ENCODE measurements around the gene ELOVL2.

ELOVL2 gene

DNA sequence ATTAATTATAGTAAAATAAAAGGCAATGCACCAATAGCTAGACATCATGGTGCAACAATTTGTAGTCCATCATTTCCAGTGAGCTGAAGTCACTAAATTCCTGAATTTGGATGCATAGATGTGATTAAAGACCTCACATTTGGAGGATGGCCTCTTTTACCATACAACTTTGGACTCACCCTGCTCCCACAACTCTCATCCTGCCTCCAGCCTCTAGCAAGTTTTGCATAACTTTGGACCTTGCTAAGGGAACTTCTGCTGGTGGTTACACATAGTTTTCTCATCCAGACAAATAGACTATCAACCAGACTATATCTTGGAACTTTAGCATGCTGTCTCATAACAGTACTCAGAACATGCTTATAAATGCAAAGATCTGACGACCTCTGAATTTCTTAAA, 12.8 kb upstream of the ELOVL2 start:
- no peak for DNase-seq

DNA sequence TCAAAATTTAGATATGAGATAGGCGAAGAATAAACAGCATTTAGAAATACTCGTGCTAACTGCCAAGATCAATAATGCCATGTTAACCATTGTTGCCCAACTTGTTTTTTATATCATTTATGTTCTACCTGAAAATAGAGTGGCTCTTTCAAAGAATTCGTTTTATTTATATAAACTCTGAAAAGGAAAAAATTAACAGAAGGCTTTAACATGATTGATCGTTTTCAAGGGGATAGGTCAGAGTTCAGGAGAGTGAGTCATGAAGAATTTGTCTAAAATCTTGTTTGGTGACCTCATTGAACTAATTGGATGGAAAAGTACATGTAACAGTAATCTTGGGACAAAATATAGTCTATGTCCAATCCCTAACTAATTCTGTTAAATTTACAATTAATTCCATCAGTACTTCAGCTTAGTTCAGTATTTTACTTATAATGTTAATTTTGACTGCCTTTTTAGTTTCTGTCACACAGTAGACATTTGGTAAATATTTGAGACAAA, 11.1 kb upstream of the ELOVL2 start:
- DNase-seq = no peak

DNA sequence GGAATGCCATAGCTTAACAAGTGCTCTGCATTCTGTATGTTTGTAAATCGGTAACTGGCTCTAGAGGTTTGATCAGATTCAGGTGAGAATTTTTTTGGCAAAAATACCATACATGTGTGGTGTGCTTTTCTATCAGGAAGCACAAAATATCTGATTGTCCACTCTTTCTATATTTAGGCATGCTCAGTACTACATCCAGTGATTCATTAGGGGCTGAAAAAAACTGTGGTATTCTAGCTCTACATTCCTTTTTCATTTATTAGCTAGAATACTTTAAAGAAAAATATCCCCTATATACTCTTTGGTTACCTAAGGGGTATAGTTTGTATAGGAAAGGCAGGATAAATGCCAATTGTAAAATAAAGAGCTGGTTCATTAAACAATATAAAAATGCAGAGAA, 10.6 kb upstream of the ELOVL2 start:
- no peak for DNase-seq

DNA sequence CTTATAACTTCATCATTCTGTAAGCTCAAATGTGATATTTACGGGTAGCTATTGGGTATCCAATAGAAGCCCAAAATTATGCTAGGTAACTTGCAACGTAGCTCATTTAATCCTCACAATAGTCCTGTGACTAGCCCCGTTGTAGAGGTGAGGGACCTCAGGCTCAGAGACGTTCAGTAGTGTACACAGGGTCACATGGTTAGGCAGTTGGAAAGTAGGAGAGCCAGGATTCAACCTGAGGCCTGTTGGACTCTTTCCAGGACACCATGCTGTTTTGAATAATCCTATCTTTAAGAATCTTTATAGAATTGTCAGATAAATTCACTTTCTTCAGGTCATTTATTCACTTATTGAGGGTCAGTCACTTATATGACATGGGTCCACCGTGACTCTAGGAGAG, 9.2 kb upstream of the ELOVL2 start:
- no peak for DNase-seq

DNA sequence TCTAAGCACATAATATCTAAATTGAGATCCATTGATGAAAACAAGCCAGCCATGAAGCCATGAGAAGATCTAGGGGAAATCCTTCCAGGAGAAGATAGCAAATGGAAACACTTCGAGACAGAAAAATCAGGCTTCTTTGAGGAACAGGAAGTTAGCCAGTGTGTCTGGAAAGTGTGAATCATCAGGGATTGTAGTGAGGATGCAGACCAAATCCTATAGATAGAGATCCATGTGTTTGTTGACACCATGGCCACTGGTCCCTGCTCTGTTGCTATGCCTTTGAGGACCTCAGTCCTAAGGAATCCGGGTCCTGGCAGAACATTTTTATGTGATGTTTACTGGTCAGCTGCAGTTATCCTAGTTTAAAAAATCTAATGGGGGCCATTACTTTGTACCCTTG, 6.6 kb upstream of the ELOVL2 start:
- DNase-seq = no peak

DNA sequence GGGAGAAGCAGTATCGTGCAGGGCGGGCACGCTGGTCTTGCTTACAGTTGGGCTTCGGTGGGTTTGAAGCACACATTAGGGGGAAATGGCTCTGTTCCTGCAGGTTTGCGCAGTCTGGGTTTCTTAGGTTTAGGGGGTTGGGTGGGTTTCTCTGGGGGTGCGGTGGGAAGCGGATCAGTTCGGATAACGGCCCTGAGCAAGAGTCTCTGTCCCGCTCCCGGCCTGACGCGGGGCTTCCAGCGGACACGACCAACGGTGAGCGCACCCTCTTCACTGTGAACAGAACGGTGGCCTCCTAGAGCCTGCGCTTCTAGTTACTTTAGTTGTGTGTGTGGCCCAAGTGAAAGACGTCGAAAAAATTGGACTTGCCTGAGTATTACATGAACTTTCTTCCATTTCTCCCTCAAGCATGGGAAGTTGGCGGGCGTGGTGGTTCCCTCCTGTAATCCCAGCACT, 635 bp upstream of the ELOVL2 start:
- DNase-seq = no peak

DNA sequence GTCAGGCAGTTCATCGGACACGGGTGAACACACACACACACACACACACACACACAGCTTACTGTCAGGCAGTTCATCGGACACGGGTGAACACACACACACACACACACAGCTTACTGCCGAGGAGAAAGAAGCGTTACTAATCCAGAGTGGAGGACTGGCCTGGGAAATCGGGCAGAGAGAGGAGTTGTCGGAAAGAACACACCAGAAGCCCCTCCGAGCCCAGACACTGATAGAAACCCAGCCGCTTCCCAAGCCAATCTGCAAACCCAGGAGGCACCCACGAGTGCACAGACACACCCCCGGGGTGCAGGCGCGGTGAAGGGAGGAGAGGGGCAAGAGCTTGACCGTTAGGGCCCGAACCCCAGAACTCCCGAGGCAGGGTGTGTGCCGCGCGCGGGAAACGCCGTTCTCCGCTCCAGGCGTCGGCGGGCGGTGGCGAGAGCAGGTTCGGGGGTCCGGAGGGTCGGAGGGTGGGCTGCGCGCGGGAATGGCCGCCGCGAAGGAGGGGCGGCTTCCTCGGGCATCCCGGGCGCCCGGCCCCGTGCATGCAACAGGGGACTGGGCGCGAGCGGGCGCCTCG, 636 bp downstream of the ELOVL2 start:
- DNase-seq = no peak

DNA sequence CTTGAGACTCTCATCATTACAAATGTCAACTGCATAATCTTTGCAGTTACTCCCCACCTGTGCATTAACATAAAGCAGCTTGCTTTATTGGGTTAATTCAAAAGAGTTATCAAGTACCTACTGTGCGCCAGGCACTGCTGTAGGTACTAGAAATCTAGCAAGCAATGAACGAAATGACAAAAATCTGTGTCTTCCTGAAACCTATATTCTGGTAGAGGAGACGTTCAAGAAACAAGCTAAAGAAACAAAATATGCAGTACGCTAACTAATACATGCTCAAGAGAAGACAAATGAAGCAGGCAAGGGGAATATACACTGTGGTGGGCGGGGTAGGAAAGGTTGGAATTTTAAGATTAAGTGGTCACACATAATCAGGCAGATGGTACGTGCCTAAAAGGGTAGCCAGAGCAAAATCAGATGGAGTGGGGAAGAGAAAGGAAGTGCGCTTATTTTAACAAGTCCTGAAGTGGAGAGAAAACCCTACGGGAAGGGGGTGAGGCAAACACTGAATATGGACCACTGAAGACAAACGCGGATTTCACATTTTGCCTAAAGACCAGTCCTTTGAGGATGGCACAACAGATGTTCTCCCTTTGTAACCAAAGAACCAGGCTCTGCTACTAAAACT, 1.2 kb downstream of the ELOVL2 start:
- no peak for DNase-seq

DNA sequence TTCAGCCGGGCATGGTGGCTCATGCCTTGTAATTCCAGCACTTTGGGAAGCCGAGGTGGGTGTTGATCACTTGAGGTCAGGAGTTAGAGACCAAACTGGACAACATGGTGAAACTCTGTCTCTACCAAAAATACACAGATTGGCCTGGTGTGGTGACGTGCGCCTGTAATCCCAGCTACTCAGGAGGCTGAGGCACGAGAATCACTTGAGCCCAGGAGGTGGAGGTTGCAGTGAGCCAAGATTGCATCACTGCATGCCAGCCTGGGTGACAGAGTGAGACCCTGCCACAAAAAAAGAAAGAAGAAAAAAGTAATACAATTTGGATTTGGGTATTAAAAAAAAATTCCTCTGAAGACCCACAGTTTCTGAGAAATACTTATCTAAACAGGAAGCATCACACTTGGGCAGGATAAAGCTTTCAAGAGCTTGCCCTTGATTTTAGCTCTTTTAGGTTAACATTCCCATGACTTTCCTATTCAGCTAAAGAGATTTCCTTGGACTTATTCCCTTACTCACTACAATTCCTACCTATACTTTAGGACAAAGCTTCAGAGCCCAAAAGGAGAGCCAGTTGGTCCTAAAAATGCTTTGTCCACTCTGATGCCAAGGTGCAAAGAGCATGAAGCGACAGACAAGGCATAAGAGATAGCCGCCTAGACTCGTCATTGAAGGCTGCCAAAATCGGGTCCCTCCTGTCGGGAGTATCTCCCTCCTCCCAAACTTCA, 1.9 kb downstream of the ELOVL2 start:
- no peak for DNase-seq

DNA sequence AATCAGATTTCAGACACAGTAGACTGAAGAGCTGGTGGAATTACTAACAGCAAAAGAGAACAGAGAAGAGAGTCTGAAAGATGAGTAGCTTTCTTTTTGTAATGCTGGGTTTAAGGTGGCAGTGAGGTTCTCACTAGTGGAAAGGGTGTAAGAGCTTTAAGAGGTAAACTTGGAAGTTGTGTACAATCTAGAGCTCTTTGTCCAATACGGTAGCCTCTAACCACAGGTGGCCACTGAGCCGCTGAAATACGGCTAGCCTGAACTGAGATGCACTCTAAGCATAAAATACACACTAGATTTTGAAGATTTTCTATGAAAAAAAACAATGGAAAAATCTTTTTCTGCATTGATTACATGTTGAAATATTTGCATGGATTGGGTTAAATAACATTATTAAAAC, 4.0 kb downstream of the ELOVL2 start:
- no peak for DNase-seq

DNA sequence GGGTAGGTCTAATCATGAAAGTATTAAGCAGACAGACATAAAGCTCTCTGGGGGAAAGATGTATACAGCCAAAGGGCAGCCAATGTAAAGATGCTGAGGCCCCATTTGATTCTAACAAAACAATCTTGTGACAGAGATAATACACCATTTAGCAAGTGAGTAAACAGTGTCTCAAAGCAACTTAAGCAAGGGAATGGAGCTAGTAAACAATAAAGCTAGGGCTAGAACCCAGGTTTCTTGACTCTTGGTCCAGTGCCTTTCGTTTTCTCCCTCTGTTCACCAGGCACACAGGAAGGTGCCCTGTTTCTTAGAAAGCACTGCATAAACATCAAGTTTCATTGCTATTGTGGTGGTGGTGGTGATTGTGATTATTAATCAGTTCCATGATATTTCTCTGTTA, 5.1 kb downstream of the ELOVL2 start:
- DNase-seq = no peak

DNA sequence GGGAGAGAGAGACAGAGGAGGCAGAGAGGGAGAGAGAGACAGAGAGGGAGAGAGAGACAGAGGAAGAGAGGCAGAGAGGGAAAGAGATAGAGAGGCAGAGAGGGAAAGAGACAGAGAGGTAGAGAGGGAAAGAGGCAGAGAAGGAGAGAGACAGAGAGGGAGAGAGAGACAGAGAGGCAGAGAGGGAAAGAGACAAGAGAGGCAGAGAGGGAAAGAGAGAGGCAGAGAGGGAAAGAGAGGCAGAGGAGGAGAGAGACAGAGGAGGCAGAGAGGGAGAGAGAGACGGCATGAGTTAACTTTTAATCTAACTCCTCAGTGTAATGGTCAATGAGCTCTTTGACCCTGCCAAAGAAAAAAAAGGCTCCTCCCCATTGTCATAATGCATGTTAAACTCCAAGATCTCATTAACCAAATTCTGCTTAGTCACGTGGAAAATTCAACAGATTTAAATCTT, 7.1 kb downstream of the ELOVL2 start:
- no peak for DNase-seq

DNA sequence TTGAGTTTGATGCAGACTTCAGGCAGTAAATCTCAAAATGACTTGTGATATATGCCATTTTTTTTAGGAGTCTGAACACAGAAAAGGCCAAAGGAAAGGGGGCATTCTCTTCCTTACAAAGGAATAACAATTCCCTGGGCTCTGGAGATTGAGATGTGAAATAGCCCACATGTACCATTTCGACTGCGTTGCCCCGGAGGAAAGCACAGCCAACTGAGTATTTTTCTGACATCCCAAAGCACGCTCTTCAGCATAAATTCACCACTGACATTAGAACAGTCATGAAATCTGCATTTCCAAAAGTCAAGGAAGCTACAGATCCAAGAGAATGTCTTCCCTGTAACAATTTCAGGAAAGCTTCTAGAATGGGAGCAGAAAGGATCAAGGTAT, 7.8 kb downstream of the ELOVL2 start:
- DNase-seq = no peak

DNA sequence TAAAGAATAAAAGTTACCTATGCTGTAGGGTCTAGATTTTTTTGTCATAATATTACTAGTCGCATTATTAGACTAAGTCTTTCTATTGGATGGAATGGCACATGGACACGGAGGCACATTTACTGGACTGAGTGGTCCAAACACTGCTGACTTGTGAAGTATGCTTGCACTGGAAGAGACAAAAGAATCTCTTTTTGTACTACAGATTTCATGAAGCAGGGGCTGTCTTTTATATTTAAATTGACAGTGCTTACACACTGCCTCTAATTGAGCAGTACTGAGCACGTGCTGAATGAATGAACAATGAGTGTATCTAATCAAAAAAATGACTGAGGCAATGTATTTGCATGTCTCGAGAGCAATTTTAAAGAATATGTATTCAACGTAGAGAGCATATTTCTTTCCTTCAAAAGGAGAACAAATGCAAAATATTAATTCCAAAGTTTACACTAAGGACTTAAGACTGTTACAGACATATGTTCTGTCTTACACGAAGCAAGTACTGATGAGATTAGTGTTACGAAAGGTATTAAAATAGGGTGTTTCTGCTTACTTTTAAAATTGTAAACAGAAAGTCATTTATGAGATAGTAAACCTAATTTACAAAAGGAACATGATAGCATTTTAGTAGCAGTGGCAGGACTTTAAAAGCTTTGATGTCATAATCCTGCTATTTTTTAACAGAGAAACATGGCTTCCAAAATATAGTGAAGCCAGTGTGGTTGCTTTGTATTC, 8.3 kb downstream of the ELOVL2 start:
- DNase-seq = no peak

DNA sequence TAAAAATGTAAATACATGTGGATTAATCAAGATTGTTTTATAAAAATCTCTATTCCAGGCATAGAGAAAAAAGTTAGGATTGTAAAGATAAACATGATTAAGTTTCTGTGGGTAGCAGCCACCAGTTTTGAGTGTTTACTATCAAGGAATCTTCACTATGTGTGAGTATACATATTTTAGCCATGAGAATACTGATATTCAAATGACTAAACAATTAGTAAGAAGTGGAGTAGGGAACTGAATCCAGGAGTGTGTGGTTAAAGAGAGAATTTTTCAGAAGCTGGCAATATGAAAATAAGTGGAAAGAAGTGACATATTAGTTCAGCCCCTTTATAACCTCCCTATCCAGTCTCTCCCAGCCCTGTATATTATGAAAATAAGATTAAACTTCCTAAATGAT, 10.3 kb downstream of the ELOVL2 start:
- no peak for DNase-seq

DNA sequence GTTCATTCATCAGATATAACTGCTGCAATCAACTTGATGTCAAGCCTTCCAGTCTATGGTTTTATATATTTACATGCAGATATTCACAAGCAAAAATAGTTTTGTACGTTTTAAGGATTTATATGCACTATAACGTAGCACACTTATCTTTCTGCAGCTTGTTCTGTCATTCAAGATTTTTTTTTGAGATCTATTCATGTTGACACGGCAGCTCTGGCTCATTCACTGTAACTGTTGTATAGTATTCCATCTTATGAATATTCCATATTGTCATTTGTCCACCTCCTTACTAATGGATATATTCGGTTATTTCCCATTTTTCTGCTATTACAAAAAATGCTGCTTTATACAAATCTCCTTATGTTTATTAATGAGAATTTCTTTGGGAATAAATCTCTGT, 13.2 kb downstream of the ELOVL2 start:
- DNase-seq = no peak

DNA sequence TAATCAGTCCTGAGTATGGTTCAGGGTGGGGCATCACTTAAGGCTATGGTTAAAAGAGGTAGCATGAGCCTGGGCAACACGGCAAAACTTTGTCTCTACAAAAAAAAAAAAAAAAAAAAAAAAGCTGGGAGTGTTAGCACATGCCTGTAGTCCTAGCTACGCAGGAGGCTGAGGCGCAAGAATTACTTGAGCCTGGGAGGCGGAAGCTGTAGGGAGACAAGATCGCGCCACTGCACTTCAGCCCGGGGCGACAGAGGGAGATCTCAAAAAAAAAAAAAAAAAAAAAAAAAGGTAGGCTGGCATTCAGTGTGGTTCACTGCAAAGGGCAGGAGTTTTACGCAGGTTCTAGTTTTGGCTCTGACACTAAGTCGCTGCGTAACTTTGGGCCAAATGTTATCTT, 15.1 kb downstream of the ELOVL2 start:
- DNase-seq = no peak

DNA sequence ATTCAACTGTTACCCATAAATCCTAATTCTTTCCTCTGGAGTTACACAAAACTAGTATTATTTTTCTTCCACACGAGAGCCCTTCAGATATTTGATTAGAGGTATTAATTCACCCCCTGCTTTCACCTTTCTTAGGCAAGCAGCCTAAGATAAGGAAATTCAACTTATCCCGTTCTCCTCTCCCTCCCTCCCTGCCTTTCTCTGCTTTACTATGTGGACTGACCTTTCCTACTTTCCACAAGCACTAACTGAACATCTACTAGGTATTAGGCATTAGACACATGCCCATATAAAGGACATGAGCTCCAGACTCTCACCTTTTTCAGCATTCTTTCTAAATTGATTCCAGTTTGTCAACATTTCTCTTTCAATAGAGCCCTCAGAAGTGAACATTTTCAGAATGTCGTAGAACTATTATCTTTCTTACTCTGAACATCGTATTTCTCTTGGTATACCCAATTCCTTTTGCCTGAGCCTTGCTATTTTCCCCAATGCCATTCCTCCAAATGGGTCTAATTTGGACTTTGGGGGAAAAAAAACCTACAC, 16.5 kb downstream of the ELOVL2 start:
- no peak for DNase-seq

DNA sequence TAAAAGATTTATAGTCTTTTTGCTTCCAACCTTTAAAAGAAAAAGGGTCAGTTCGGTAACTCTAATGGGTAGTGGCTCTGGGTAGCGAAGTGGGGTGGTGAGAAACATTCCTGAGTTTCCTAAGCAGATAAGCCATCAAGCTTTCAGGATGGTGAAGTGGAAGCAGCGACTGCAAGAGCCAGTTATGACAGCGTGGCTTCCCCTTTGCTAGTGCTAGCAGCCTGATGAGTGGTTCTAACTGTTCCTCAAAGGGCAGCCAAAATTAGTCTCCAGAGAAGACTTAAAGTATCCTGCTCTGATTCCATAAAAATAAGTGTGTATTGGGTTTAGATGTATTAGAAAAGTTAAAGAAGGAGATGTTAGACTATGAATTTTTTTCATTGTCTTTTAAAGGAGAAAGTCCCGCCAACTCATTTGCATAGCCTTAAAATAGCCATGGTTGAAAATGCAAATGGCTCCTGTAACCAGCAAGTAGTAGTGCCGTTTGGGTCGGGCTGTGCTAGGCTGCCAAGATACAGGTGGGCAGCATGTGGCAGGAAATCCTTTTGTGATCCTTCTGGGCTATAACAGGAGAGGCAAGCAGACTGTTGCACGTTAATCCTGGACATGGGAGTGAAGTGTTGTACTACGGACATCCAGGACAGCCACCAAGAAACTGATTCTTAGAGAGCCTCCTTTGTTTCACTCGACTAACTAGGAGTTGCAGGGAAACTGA, 18.0 kb downstream of the ELOVL2 start:
- no peak for DNase-seq

DNA sequence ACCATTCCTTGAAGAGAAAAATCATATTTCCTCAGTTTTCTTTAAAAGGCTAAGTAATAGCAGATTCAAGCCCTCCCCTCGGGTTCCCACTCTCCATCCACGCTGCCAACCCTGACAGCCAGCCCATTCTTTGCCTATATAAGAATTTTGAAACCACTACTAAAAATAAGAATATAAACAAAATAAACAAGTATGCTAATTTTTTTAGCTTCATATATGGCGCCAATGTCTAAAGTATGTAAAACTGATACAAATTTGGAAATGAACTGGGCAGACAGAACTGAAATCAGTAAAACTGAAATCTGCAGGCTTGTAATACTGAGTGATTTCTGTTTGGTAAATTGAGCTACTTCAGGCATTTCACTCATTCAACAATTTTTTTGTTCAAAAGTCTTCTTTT, 19.0 kb downstream of the ELOVL2 start:
- no peak for DNase-seq

DNA sequence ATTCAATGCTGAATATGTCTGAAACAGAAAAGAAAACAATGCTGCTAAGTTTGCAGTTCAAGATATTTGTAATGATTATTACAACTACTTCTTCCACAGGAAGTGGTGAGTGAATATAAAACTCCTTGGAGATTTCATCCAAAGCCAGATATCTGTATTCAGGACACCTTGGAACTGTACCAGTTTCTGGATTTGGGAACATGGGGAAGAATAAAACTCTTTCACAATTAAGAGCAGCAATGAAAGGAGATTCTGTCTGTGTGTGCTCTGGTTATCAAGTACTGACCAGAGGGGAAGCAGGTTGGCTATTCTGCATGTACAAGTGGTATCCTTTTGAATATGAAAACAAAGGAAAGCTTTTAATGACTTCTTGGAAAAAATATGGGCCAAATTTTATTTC, 21.1 kb downstream of the ELOVL2 start:
- DNase-seq = no peak

DNA sequence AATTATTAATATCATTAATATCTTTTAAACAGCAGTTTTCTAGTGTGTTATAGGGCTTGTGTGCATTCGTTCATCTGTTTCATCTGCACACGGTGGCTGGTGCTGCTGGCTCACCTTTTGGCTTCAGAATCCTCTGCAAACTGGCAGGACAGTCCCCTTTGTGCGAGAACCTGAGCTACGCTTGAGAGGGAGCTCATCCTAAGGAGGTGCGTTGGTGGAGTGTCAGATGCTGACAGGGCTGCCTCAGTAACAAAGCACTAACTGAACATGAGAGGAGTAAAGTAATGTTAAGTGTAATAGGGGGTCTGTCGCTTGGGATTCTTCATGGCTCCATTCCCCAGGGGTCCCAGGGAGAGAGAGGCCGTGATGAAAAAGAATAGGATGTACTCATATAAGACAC, 22.4 kb downstream of the ELOVL2 start:
- DNase-seq = no peak

DNA sequence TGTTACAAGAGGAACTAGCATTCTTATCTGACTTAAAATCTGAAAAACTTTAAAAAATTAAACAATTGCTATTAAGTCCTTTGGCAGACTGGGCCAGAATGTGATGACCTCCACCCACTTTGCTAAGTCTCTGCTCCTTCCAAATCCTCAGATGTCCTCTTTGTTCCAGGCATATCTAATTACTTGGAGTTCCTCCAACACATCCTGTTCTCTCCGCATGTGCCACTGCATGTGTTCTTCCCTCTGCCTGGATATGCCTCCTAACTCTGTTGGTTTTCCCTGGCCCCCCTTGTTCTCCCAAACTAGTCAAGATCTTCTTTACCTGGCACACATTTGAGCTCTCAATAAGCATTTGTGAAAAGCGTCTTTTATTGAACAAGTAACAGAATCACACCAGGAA, 23.1 kb downstream of the ELOVL2 start:
- DNase-seq = no peak

Measured in GF-D8 (cell line).